Gastrocnemius medialis (tissue), 4 donors: ENCODE measurements around the gene LRMDA. TPM values are rescaled to one million over a fixed set of nuclear protein-coding genes. Genes with fewer than 3 reads are reported as not detected.

Experiments
- ATAC-seq, 2 donors: fragments of 150-250 bp; one replicate each; pipeline ENCODE4 v1.9.1; 2016
- DNase-seq, 2 donors: peaks; one replicate each; pipeline ENCODE4 v3.0.0-alpha.2; 2019
- H3K27ac ChIP-seq, 4 donors: fragments of 200-600 bp; sonication (generic); 1 replicate in 1 of 4; 2 replicates in 3 of 4; pipeline ENCODE4 v1.5.1; 2016 to 2018; ENCODE audit warnings: mild to moderate bottlenecking in 2 of 4, moderate library complexity in 1 of 4
- H3K27me3 ChIP-seq, 3 donors: fragments of 200-600 bp; sonication (generic) in 2 of 3; 1 replicate in 1 of 3; 2 replicates in 2 of 3; pipeline versions ENCODE4 v1.5.1 to v1.6.0; 2016 to 2019; ENCODE audit warnings: mild to moderate bottlenecking in 1 of 3, moderate library complexity in 1 of 3
- H3K36me3 ChIP-seq, 2 donors: fragments of 200-600 bp; sonication (generic) in 1 of 2; one replicate each; pipeline ENCODE4 v1.5.1; 2017 to 2018
- H3K4me1 ChIP-seq, 2 donors: fragments of 200-600 bp; sonication (generic) in 1 of 2; one replicate each; pipeline ENCODE4 v1.5.1; 2016 to 2017; ENCODE audit warnings: mild to moderate bottlenecking in 2 of 2
- H3K4me3 ChIP-seq, 4 donors: fragments of 200-600 bp; sonication (generic) in 3 of 4; 1 replicate in 1 of 4; 2 replicates in 3 of 4; pipeline ENCODE4 v1.5.1; 2016 to 2019; ENCODE audit warnings: mild to moderate bottlenecking in 2 of 4
- H3K9me3 ChIP-seq, 3 donors: fragments of 200-600 bp; sonication (generic) in 2 of 3; 1 replicate in 1 of 3; 2 replicates in 2 of 3; pipeline ENCODE4 v1.5.1; 2016 to 2019
- POLR2A ChIP-seq, 2 donors: fragments of 450-650 bp; IDR thresholded peaks; one replicate each; pipeline ENCODE4 v1.6.1; 2017; ENCODE audit warnings: antibody characterized with exemption in 2 of 2, mild to moderate bottlenecking in 2 of 2, moderate library complexity in 2 of 2
- in situ Hi-C, 4 donors: fragments of 200-750 bp; cut with MboI; loops; one replicate each; pipeline versions ENCODE4 v1.15.0 to v1.8.0; 2017; ENCODE audit warnings: low sequenced_read_pairs in 4 of 4
- intact Hi-C: fragments of 100-400 bp; cut with DNase I; formaldehyde crosslinking; loops from one replicate; pipeline ENCODE4 v1.15.1; 2023; ENCODE audit warnings: low total_unique reads
- total RNA-seq, 4 donors: library from RNA; depleted of rRNA; stranded (reverse); fragments of >200 nt; gene quantifications; one replicate each; pipeline versions ENCODE4 v1.1.0 to v1.2.3, GENCODE V29; 2016
- TF ChIP-seq, protein P1 (sequence below), 5 experiments: fragments of 450-650 bp in 3 of 5; fragments of 200-600 bp in 2 of 5; sonication (generic) in 2 of 5; IDR thresholded peaks in 4 of 5; conservative IDR thresholded peaks in 1 of 5; 1 replicate in 4 of 5; 2 replicates in 1 of 5; pipeline ENCODE4 v1.5.1; 2016 to 2019; ENCODE audit warnings: antibody characterized with exemption in 5 of 5, mild to moderate bottlenecking in 3 of 5, moderate library complexity in 3 of 5

The LRMDA gene
- total RNA-seq, 4 donors from 2014 or later, result 0.80 to 4.5 (median 1.4) TPM

DNA sequence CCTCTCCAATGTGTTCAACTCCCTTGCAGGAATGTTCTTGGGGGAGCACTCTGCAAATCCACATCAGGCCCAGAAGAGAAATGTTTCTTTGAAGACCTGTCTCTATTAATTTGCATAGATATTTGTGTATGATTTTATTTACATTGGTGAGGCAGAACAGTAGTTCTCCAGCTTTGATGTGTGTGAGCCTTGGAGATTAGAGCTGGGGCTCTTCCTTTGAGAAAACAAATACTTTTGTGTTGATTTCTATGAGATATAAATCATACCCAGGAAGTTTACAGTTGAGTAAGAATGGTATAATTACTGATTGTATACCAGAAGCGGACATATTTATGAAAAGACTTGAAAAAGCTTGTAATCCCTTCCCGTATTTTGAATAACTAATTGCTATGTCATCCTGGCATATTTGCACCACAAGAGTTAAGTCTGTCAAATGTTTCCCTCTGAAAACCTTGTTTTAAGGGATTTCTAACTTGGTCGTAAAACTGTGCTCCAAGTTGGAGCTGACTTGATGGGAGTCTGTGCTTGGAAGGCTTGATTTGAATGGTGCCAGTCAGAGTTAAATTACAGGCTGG lies 468.5 kb downstream of the LRMDA start:
- H3K27ac ChIP-seq, result no peak overlapping the region
- no peaks in the 10 kb centered on the region for H3K36me3 ChIP-seq
- DNase-seq (no peak), ATAC-seq (no peak)
- no peaks in the 10 kb centered on the region for H3K27me3 ChIP-seq
- no peaks in the 10 kb centered on the region for H3K4me1 ChIP-seq
- TF ChIP-seq, protein P1, sequence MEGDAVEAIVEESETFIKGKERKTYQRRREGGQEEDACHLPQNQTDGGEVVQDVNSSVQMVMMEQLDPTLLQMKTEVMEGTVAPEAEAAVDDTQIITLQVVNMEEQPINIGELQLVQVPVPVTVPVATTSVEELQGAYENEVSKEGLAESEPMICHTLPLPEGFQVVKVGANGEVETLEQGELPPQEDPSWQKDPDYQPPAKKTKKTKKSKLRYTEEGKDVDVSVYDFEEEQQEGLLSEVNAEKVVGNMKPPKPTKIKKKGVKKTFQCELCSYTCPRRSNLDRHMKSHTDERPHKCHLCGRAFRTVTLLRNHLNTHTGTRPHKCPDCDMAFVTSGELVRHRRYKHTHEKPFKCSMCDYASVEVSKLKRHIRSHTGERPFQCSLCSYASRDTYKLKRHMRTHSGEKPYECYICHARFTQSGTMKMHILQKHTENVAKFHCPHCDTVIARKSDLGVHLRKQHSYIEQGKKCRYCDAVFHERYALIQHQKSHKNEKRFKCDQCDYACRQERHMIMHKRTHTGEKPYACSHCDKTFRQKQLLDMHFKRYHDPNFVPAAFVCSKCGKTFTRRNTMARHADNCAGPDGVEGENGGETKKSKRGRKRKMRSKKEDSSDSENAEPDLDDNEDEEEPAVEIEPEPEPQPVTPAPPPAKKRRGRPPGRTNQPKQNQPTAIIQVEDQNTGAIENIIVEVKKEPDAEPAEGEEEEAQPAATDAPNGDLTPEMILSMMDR (IDR thresholded peaks at IDR 0.05 in 4 of 5, conservative IDR thresholded peaks at IDR 0.05 in 1 of 5), result no peak
- TF ChIP-seq POLR2A (IDR thresholded peaks at IDR 0.05), result no peak
- H3K9me3 ChIP-seq, result no peaks in the 10 kb centered on the region
- intact Hi-C loops, result no loop called here
- in situ Hi-C loops, result no loop called here
- H3K4me3 ChIP-seq, result no peak overlapping the region

DNA sequence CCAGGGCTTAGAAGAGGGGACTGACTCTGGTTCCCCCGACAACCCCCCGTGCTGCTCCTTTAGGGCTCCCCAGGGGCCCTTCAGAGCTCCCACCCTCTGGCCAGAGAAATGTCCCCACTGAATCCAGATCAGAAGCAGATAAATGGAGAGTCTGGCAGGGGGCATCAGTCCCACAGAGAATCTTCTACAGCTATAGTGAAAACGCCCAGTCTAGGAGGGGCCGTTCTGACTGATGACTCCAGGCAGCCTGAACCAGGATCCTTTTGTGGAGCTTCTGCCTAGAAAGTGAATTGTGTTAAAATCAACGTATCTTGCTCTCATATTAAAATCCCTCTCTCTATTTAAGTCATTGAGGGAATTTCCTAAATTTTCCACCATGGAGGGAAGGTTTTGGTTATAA lies 471.4 kb downstream of the LRMDA start:
- ATAC-seq (no peak), DNase-seq (no peak)
- Histone ChIP-seq H3K4me3 (no peak overlapping the region), H3K4me1 (no peaks in the 10 kb centered on the region), H3K27me3 (no peaks in the 10 kb centered on the region), H3K9me3 (no peaks in the 10 kb centered on the region), H3K36me3 (no peaks in the 10 kb centered on the region), H3K27ac (no peak overlapping the region)
- intact Hi-C loops (no loop called here), in situ Hi-C loops (no loop called here)
- no peak for TF ChIP-seq POLR2A (IDR thresholded peaks at IDR 0.05)
- TF ChIP-seq, protein P1 (IDR thresholded peaks at IDR 0.05 in 4 of 5, conservative IDR thresholded peaks at IDR 0.05 in 1 of 5), result no peak

- Histone ChIP-seq H3K9me3 (no peaks in the 10 kb centered on the region), H3K27ac (no peak overlapping the region), H3K4me1 (no peaks in the 10 kb centered on the region), H3K36me3 (no peaks in the 10 kb centered on the region), H3K27me3 (no peaks in the 10 kb centered on the region), H3K4me3 (no peak overlapping the region)
- intact Hi-C loops (no loop called here), in situ Hi-C loops (no loop called here)
- TF ChIP-seq, protein P1 (IDR thresholded peaks at IDR 0.05 in 4 of 5, conservative IDR thresholded peaks at IDR 0.05 in 1 of 5), result no peak
- no peak for TF ChIP-seq POLR2A (IDR thresholded peaks at IDR 0.05)
- ATAC-seq, result no peak
- no peak for DNase-seq
Observed at GRCh38 chr10:75904499-75905283, 473.3 kb downstream of the LRMDA start.

- no peak overlapping the region for H3K27ac ChIP-seq
- TF ChIP-seq POLR2A (IDR thresholded peaks at IDR 0.05), result no peak
- TF ChIP-seq, protein P1 (IDR thresholded peaks at IDR 0.05 in 4 of 5, conservative IDR thresholded peaks at IDR 0.05 in 1 of 5), result no peak
- H3K4me1 ChIP-seq, result no peaks in the 10 kb centered on the region
- H3K9me3 ChIP-seq, result no peaks in the 10 kb centered on the region
- H3K4me3 ChIP-seq, result no peak overlapping the region
- intact Hi-C loops (no loop called here), in situ Hi-C loops (no loop called here)
- no peak for ATAC-seq
- no peaks in the 10 kb centered on the region for H3K27me3 ChIP-seq
- H3K36me3 ChIP-seq, result no peaks in the 10 kb centered on the region
- no peak for DNase-seq
Observed at GRCh38 chr10:75905490-75905889, 474.1 kb downstream of the LRMDA start.
